NCI-H187 (cell line): Measurements from ENCODE around the gene SLITRK3.

Experiments
- DNase-seq, 2 experiments: peaks; one replicate each; lab custom pipeline; 2025; lab: John Stamatoyannopoulos, UW

Gene SLITRK3, protein sequence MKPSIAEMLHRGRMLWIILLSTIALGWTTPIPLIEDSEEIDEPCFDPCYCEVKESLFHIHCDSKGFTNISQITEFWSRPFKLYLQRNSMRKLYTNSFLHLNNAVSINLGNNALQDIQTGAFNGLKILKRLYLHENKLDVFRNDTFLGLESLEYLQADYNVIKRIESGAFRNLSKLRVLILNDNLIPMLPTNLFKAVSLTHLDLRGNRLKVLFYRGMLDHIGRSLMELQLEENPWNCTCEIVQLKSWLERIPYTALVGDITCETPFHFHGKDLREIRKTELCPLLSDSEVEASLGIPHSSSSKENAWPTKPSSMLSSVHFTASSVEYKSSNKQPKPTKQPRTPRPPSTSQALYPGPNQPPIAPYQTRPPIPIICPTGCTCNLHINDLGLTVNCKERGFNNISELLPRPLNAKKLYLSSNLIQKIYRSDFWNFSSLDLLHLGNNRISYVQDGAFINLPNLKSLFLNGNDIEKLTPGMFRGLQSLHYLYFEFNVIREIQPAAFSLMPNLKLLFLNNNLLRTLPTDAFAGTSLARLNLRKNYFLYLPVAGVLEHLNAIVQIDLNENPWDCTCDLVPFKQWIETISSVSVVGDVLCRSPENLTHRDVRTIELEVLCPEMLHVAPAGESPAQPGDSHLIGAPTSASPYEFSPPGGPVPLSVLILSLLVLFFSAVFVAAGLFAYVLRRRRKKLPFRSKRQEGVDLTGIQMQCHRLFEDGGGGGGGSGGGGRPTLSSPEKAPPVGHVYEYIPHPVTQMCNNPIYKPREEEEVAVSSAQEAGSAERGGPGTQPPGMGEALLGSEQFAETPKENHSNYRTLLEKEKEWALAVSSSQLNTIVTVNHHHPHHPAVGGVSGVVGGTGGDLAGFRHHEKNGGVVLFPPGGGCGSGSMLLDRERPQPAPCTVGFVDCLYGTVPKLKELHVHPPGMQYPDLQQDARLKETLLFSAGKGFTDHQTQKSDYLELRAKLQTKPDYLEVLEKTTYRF

DNA sequence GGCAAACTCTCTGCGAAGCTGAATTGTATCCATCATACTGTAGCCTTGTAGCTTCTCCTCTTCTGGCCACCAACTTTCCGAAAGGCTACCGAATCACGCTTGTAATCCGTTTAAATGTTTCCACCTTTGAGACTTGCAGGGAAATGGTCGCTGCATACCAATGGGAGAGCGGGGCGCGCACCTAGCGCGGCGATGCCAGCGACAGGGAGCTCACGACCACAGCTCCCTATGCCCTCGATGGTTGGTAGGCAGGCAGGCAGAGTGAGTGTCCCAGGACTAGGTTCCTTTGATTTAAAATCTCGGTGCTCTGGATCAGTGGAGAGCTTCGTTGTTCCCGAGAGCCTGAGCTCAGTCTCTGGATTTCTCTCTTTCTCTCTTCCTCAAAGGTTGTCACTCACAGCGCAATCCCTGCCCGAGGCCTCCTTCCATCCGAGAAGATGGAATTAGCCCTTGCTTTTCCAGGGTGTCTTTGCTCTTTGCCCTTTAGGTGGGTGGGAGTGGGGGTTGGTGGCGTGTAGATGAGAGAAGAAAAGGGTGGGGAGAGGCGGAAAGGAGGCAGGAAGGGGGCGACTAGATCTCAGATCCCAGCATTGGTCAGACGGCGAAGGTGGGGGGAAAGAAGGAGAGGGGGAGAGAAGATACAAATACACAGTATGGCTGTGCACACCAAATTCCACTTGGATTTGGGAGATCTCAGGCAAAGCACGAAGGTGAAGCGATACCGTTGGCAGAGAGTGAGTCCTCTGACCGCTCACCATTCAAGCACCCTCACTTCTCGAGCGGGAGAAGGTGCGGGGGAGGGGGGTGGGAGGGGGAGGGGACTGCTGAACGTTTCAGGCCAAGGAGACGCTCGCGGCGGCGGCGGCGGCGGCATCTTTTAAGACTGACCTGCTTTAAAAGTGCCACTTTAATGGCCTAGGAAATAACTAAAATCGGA lies at the start of gene SLITRK3:
Gene SLITRK3 (minus strand): TSS at position 745 of the 937 bp plus-strand sequence. CDS start 5,554 bp downstream, outside the sequence.
- peak in 1 of 2 experiments; percentile 5 for DNase-seq

- DNase-seq: no peak
Observed at GRCh38 chr3:165243597-165243996, 47.4 kb upstream of the SLITRK3 start.

DNA sequence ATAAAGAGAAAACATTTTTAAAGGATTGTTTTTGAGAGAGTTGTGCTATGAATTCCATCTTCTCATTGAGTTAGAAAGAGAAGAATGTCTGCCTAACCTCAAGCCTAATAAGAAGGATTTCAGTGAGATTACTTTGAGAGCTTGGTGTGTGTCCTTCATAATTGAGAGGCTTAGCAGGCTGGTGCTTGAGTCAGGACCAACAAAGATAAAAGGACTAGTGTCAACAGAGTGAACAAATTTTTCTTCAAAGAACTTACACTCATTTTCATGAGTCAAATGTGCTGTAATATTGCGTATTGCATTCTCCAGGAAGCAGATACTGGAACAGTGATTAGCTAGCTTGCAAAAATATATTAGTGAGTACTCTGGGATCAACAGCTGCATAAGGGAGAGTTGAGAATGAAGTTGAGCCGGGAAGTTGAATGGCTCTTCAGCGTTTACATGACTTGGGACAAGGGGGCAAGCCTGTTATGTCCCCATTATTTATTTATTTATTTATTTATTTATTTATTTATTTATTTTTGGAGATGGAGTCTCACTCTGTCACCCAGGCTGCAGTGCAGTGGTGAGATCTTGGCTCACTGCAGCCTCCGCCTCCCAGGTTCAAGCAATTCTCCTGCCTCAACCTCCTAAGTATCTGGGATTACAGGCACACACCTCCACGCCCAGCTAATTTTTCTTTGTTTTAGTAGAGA lies 37.5 kb upstream of the SLITRK3 start:
- no peak for DNase-seq

- no peak for DNase-seq
Observed at GRCh38 chr3:165225604-165226003, 29.4 kb upstream of the SLITRK3 start.

GRCh38 chr3:165217739-165218138 lies 21.6 kb upstream of the SLITRK3 start:
- no peak for DNase-seq

DNA sequence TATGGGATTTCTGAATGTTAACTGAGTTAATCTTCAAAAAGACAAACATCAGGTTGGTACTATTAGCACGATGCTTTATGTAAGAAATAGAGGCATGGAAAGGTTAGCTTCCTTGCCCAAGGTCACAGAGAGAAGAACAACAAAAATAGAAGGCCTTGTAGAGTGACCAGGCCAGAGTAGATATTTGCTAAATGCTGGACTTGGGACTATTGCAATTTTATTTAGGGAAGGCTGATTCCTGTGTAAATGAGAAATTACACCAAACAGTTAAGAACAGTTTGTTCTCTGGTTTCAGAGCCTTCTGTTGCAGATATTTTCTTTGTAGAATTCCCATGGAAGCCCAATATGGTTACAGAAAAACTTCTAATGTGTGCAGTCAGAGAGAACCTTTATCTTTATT lies 16.4 kb upstream of the SLITRK3 start:
- no peak for DNase-seq

GRCh38 chr3:165211721-165212120 lies 15.5 kb upstream of the SLITRK3 start:
- no peak for DNase-seq

DNA sequence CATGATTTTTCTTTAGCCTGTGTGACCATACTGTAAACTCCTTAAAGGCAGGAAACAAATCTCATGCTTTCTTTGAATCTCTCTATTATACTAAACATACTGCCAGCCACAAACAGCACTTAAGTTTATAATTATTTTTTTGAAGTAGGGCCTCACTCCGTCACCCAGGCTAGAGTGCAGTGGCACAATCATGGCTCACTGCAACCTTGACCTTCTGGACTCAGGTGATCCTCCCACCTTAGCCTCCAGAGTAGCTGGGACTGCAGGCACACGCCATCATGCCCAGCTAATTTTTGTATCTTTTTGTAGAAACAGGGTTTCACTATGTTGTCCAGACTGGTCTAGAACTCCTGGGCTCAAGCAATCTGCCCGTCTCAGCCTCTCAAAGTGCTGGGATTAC lies 14.5 kb upstream of the SLITRK3 start:
- DNase-seq: no peak

- no peak for DNase-seq
Observed at GRCh38 chr3:165210132-165210531, 13.9 kb upstream of the SLITRK3 start.

DNA sequence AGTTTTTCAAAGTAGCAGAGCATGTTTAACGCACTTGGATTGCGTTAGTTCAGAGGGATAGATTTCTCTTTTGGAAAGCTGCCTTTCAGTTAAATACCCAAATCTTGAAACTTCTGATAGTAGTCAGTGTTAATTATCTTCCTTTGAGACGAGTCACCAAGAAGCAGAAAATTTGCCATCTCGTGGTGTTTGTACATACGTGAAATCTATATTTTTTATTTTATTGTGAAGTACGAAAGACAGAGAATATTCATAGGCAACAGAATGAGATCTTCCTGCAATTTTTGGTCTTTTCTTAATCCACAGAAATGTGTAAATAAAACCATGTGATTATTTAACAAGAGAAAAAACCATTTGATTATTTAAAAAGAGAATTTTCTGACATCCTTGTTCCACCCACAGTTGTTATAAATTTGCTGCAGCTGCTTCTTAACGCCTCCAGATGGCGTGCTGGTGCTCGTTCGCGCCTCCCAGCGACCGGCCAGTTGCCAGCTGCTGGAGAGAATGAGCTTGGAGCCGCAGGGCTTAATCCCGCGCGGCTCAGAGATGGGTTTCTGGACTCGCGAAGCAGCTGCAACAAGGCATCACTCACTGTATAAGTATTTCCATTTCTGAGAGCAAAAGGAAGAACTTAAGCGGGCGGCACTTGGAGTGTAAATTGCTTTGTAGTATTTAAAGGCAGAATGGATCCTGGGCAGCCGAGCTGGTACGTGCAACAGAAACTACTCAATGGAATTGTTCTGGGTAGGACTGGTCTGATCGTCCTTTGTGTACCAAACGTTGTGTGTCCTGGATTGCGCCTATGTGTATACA lies 10.5 kb upstream of the SLITRK3 start:
- DNase-seq: peak in 1 of 2 experiments; percentile 52

DNA sequence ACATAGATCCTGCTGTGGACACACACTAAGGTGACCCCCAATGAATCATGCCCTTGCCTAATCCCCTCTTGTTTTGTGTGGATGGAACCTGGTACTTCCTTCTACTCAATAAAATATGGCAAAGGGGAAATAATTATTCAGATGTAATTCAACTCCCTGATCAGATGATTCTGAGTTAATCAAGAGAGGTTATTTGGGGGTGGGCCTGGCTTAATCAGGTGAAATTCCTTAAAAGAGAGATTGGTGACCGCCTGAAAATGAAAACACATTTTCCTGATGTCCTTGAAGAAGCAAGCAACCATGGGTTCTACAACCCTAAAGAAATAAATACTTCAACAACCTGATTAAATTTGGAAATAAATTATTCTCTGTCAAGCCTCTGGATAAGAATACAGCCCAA lies 8.3 kb upstream of the SLITRK3 start:
- no peak for DNase-seq

- DNase-seq: no peak
Observed at GRCh38 chr3:165202995-165203394, 6.8 kb upstream of the SLITRK3 start.

- DNase-seq: no peak
Observed at GRCh38 chr3:165201964-165202363, 5.8 kb upstream of the SLITRK3 start.

DNA sequence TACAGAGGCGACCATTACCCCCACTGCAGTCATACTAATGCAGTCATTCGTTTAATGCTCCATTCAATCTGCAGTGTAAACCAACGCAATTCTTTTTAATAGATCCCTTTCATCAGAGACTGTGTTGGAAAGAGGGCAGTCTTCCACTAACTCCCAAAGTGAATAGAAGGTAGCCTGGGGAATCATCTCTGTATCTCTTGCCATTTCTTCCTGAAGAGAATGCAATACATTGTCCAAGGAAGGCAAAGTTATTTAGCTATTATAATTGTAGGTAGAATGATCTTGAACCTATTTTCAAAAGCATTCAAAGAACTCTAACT lies 1.3 kb upstream of the SLITRK3 start:
- DNase-seq: no peak

- no peak for DNase-seq
Observed at GRCh38 chr3:165196577-165197480, 645 bp upstream of the SLITRK3 start.

- DNase-seq: no peak
Observed at GRCh38 chr3:165195241-165195639, 944 bp downstream of the SLITRK3 start.

DNA sequence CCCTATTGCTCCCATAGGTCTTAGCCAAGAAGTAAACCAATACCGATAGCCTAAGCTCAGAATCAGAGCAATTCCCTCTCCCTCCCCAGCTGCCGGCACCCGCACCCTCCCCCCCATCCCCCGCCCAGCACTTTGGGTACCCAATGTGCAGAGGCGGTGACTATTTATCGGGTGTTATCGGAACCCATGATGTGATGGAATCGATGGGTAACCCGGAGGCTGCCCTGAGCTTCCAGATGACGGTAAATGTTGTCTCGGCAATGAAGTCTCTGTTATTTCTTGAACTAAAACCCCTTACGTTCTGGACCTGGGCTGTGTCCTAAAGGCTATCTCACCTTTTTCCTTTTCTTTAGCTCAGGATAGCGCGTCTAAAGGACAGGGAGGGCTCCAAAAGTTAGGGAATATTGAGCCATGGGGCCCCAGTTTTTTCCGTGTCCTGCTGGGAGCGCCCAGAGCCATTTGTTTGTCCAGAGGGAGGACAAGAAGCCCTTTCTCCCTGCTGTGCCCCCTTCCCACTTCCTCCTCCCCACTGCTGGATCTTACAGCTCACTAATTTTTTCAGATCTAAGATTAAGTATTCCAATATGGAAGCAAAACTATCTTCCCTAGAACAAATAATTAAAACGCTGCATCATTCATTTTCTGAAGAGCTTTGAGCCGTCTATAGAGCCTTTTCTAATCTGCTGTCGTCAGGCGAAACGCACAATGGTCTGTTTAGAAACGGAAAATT lies 1.5 kb downstream of the SLITRK3 start:
- no peak for DNase-seq
